IMR-90 (cell line): Measurements from ENCODE around the gene CYP1A2. TPM values are rescaled to one million over a fixed set of nuclear protein-coding genes. Genes with fewer than 3 reads are reported as not detected.

Source experiments
- ATAC-seq: fragments of 200-7000 bp; cut with Tn5 transposase; 2 replicates; pipeline ENCODE4 v1.9.1; 2020; ENCODE audit warnings: low read depth, mild to moderate bottlenecking, moderate library complexity
- BruUV-seq: library from RNA; stranded (reverse); fragments of 400-500 nt; replicated peaks from 2 replicates; lab custom pipeline; 2021; lab: Mats Ljungman, UMichigan
- CTCF ChIA-PET: fragments of 300-600 bp; formaldehyde crosslinking; extraction: SDS; loops from one replicate; lab custom pipeline; 2021; ENCODE audit warnings: antibody characterized with exemption; lab: Yijun Ruan, JAX
- POLR2A ChIA-PET: fragments of 300-600 bp; sonication (Branson Sonifier 250); formaldehyde crosslinking; loops from one replicate; lab custom pipeline; 2022; ENCODE audit warnings: antibody characterized with exemption; ENCODE audit not compliant: unreplicated experiment; lab: Charles Lee
- DNase-seq: peaks from one replicate; pipeline ENCODE4 v3.0.0; 2013
- H2AFZ ChIP-seq: replicated peaks from 2 replicates; pipeline ENCODE3; 2013; ENCODE audit warnings: low read length, mild to moderate bottlenecking; ENCODE audit not compliant: poor library complexity
- H2AK5ac ChIP-seq: 2 replicates; pipeline ENCODE4 v1.6.1; 2013; ENCODE audit warnings: low read depth, low read length, inconsistent platforms
- H2AK9ac ChIP-seq: replicated peaks from 2 replicates; pipeline ENCODE3; 2013; ENCODE audit warnings: mild to moderate bottlenecking, low read depth, low read length, moderate library complexity; ENCODE audit not compliant: poor library complexity
- H2BK120ac ChIP-seq: 2 replicates; pipeline ENCODE4 v1.6.1; 2013; ENCODE audit warnings: low read depth, low read length, inconsistent platforms
- H2BK15ac ChIP-seq: 3 replicates; pipeline ENCODE4 v1.6.1; 2013; ENCODE audit warnings: low read depth, low read length, inconsistent platforms
- H2BK20ac ChIP-seq: 2 replicates; pipeline ENCODE4 v1.6.1; 2013; ENCODE audit warnings: low read depth, mild to moderate bottlenecking, inconsistent platforms, low read length, moderate library complexity
- H2BK5ac ChIP-seq: 2 replicates; pipeline ENCODE4 v1.6.1; 2013; ENCODE audit warnings: mild to moderate bottlenecking, low read depth, low read length, inconsistent platforms; ENCODE audit not compliant: poor library complexity, severe bottlenecking
- H3K14ac ChIP-seq: replicated peaks from 2 replicates; pipeline ENCODE4 v1.6.1; 2013; ENCODE audit warnings: low read depth, low read length, inconsistent platforms
- H3K18ac ChIP-seq: 2 replicates; pipeline ENCODE4 v1.6.1; 2013; ENCODE audit warnings: low read depth, low read length, control low read depth
- H3K23ac ChIP-seq: 2 replicates; pipeline ENCODE4 v1.6.1; 2013; ENCODE audit warnings: low read depth, low read length, inconsistent platforms
- H3K27ac ChIP-seq: 2 replicates; pipeline ENCODE4 v1.5.1; 2013; ENCODE audit warnings: mild to moderate bottlenecking, control low read depth, low read length; ENCODE audit not compliant: insufficient read depth
- H3K27me3 ChIP-seq: 2 replicates; pipeline ENCODE4 v1.6.1; 2013; ENCODE audit warnings: low read length; ENCODE audit not compliant: control insufficient read depth, insufficient read depth
- H3K36me3 ChIP-seq: 2 replicates; pipeline ENCODE4 v1.6.1; 2013; ENCODE audit warnings: low read length, mixed read lengths; ENCODE audit not compliant: control insufficient read depth, insufficient read depth
- H3K4ac ChIP-seq: 2 replicates; pipeline ENCODE4 v1.6.1; 2013; ENCODE audit warnings: low read depth, low read length, inconsistent platforms
- H3K4me1 ChIP-seq: 2 replicates; pipeline ENCODE4 v1.6.1; 2013; ENCODE audit warnings: low read length, mixed read lengths; ENCODE audit not compliant: control insufficient read depth, insufficient read depth
- H3K4me2 ChIP-seq: 2 replicates; pipeline ENCODE4 v1.6.1; 2013; ENCODE audit warnings: low read depth, mild to moderate bottlenecking, control low read depth, low read length, moderate library complexity
- H3K4me3 ChIP-seq: 2 replicates; pipeline ENCODE4 v1.5.1; 2013; ENCODE audit warnings: low read depth, mild to moderate bottlenecking, control low read depth, low read length, moderate library complexity; ENCODE audit not compliant: insufficient read depth
- H3K56ac ChIP-seq: 2 replicates; pipeline ENCODE4 v1.6.1; 2013; ENCODE audit warnings: low read length, inconsistent platforms; ENCODE audit not compliant: insufficient read depth; ENCODE audit errors: extremely low read depth
- H3K79me1 ChIP-seq, 2 experiments: 2 replicates each; pipeline ENCODE4 v1.6.1; 2013; ENCODE audit warnings: low read length in 2 of 2, inconsistent platforms in 1 of 2, low read depth in 1 of 2
- H3K9ac ChIP-seq: 2 replicates; pipeline ENCODE4 v1.6.1; 2013; ENCODE audit warnings: low read depth, low read length, control low read depth
- H3K9me1 ChIP-seq: 2 replicates; pipeline ENCODE4 v1.6.1; 2013; ENCODE audit warnings: low read length, inconsistent platforms; ENCODE audit not compliant: insufficient read depth
- H3K9me3 ChIP-seq: 2 replicates; pipeline ENCODE4 v1.6.1; 2013; ENCODE audit warnings: low read length; ENCODE audit not compliant: control insufficient read depth, insufficient read depth
- H4K20me1 ChIP-seq: 2 replicates; pipeline ENCODE4 v1.6.1; 2013; ENCODE audit warnings: low read length, inconsistent platforms; ENCODE audit not compliant: insufficient read depth
- H4K5ac ChIP-seq: 2 replicates; pipeline ENCODE4 v1.6.1; 2013; ENCODE audit warnings: mild to moderate bottlenecking, low read depth, low read length, control low read depth
- H4K8ac ChIP-seq, 2 experiments: 2 replicates each; pipeline ENCODE4 v1.6.1; 2013; ENCODE audit warnings: low read depth in 2 of 2, low read length in 2 of 2, control low read depth in 1 of 2, inconsistent platforms in 1 of 2
- H4K91ac ChIP-seq: 2 replicates; pipeline ENCODE4 v1.6.1; 2013; ENCODE audit warnings: low read depth, low read length, inconsistent platforms; ENCODE audit not compliant: insufficient read depth
- BHLHE40 ChIP-seq: fragments of 150-350 bp; IDR thresholded peaks from 2 replicates; pipeline ENCODE4 v1.6.1; 2016; ENCODE audit warnings: mild to moderate bottlenecking, low read depth, low read length
- CEBPB ChIP-seq: IDR thresholded peaks from 2 replicates; pipeline ENCODE4 v1.6.1; 2012; ENCODE audit warnings: low read depth, low read length, improper control_type of control experiment
- CHD1 ChIP-seq: IDR thresholded peaks from 2 replicates; pipeline ENCODE4 v1.6.1; 2012; ENCODE audit warnings: low read depth, low read length, improper control_type of control experiment
- FOS ChIP-seq: fragments of 150-350 bp; IDR thresholded peaks from 2 replicates; pipeline ENCODE4 v1.6.1; 2016; ENCODE audit warnings: low read depth, low read length
- MAFK ChIP-seq: IDR thresholded peaks from 2 replicates; pipeline ENCODE4 v1.6.1; 2012; ENCODE audit warnings: low read depth, low read length, improper control_type of control experiment
- MAZ ChIP-seq: IDR thresholded peaks from 2 replicates; pipeline ENCODE4 v1.6.1; 2012; ENCODE audit warnings: low read depth, mild to moderate bottlenecking, low read length, improper control_type of control experiment, moderate library complexity, borderline replicate concordance
- MXI1 ChIP-seq: IDR thresholded peaks from 2 replicates; pipeline ENCODE4 v1.6.1; 2012; ENCODE audit warnings: low read depth, mild to moderate bottlenecking, low read length, moderate library complexity, borderline replicate concordance
- NFE2L2 ChIP-seq: fragments of 150-350 bp; IDR thresholded peaks from 2 replicates; pipeline ENCODE4 v1.6.1; 2016; ENCODE audit warnings: low read depth, mild to moderate bottlenecking, low read length
- POLR2A ChIP-seq: IDR thresholded peaks from 2 replicates; pipeline ENCODE4 v1.6.1; 2012; ENCODE audit warnings: mild to moderate bottlenecking, low read depth, low read length
- RAD21 ChIP-seq: IDR thresholded peaks from 2 replicates; pipeline ENCODE4 v1.6.1; 2012; ENCODE audit warnings: low read length, improper control_type of control experiment
- RCOR1 ChIP-seq: IDR thresholded peaks from 2 replicates; pipeline ENCODE4 v1.6.1; 2012; ENCODE audit warnings: mild to moderate bottlenecking, low read length, improper control_type of control experiment; ENCODE audit not compliant: insufficient replicate concordance
- RFX5 ChIP-seq: IDR thresholded peaks from 2 replicates; pipeline ENCODE4 v1.8.0; 2012; ENCODE audit warnings: low read depth, mild to moderate bottlenecking, low read length, moderate library complexity
- SMC3 ChIP-seq: fragments of 150-350 bp; IDR thresholded peaks from 2 replicates; pipeline ENCODE4 v1.6.1; 2016; ENCODE audit warnings: low read depth, mild to moderate bottlenecking, antibody characterized with exemption, low read length, moderate library complexity
- WGBS, 2 experiments: methylation state at CpG; one replicate each; pipeline versions ENCODE4 v1.1.5 to v1.1.7; 2013; ENCODE audit warnings: missing lambda C conversion rate in 2 of 2; ENCODE audit not compliant: insufficient read length in 1 of 2; ENCODE audit errors: extremely low coverage in 2 of 2; 5-methylcytosine and 5-hydroxymethylcytosine counted together
- dilution Hi-C: fragments of 300-500 bp; cut with HindIII; formaldehyde crosslinking; loops from one replicate; pipeline ENCODE4 v1.14.3; 2018; ENCODE audit warnings: low sequenced_read_pairs; ENCODE audit not compliant: unreplicated experiment
- in situ Hi-C: fragments of 300-500 bp; cut with MboI; formaldehyde crosslinking; loops from 3 replicates; pipeline ENCODE4 v1.14.3; 2019; ENCODE audit warnings: low sequenced_read_pairs, inconsistent platforms, mixed read lengths
- intact Hi-C: fragments of 100-400 bp; cut with micrococcal nuclease; formaldehyde crosslinking; loops from 2 replicates; pipeline ENCODE4 v1.10.0; 2022
- polyA plus RNA-seq, 3 experiments: library from polyadenylated mRNA; depleted of rRNA; stranded (reverse); fragments of >200 nt; gene quantifications; 2 replicates each; pipeline ENCODE4 v1.2.3, GENCODE V29; 2012; ENCODE audit warnings: low replicate concordance in 1 of 3
- total RNA-seq: library from RNA; depleted of rRNA; stranded (reverse); fragments of >200 nt; gene quantifications from 2 replicates; pipeline ENCODE4 v1.2.3, GENCODE V29; 2012
- TF ChIP-seq, protein P1 (sequence below): fragments of 150-350 bp; IDR thresholded peaks from 2 replicates; pipeline ENCODE4 v1.6.1; 2017; ENCODE audit warnings: mild to moderate bottlenecking, antibody characterized with exemption, low read length, low read depth
- TF ChIP-seq, protein P2 (sequence below): conservative IDR thresholded peaks from 2 replicates; pipeline ENCODE4 v1.5.1; 2012; ENCODE audit warnings: mild to moderate bottlenecking, low read depth, low read length, improper control_type of control experiment
- TF ChIP-seq, protein P3 (sequence below): fragments of 150-350 bp; IDR thresholded peaks from 2 replicates; pipeline ENCODE4 v1.6.1; 2016; ENCODE audit warnings: low read depth, mild to moderate bottlenecking, low read length, moderate library complexity, borderline replicate concordance

Gene CYP1A2
- total and polyA plus RNA-seq, 2 of the 4 experiments (the other 2 are of a cell fraction), result not detected

DNA sequence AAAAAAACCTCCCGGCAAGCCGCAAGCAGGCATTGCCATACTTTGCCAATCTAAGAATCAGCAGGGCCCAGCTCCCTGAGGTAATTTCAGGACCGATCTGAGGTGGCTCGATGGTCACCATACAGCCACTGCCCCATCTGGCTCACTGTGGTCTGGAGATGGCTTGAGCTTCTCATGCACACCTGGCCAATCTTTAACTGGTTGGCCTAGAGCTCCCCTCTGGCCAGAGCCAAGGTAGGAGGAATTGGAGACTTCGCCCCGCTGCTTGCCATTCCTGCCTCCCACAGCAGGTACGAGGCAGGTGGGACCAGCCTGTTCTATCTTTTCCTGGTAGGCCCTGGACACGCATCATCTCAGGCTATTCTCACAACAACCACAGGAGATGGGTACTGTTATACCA, 10.1 kb downstream of the CYP1A2 start:
- Histone ChIP-seq H2BK5ac (no peak overlapping the region), H3K14ac (no peak overlapping the region), H3K9ac (no peak overlapping the region), H3K56ac (no peak overlapping the region), H3K9me1 (no peaks in the 10 kb centered on the region), H2AK9ac (no peak overlapping the region), H3K4ac (no peak overlapping the region), H3K4me3 (no peak overlapping the region), H4K20me1 (no peaks in the 10 kb centered on the region), H2BK120ac (no peak overlapping the region), H3K27ac (no peak overlapping the region), H2BK15ac (no peak overlapping the region), H3K18ac (no peak overlapping the region), H3K4me2 (no peak overlapping the region), H3K23ac (no peak overlapping the region), H4K91ac (no peak overlapping the region), H3K9me3 (0 out of 2 replicates have a peak, but pooled peaks cover 2% of the 10 kb centered on the region), H2AFZ (peak overlapping the region; percentile 58), H3K4me1 (no peaks in the 10 kb centered on the region), H3K79me1 (no peaks in the 10 kb centered on the region), H2AK5ac (no peak overlapping the region), H4K5ac (no peak overlapping the region), H3K36me3 (no peaks in the 10 kb centered on the region), H3K27me3 (peaks cover 38% of the 10 kb centered on the region), H4K8ac (no peak overlapping the region), H2BK20ac (no peak overlapping the region)
- WGBS, 2 experiments, result no CpG with 5 or more reads among the region's 8 CpGs
- dilution Hi-C loops (no loop called here), intact Hi-C loops (loop anchor here (10.0 kb wide), 1 partner anchor 64 kb away; the partner anchor contains the start of gene EDC3), in situ Hi-C loops (no loop called here)
- TF ChIP-seq MAZ (no peak), RCOR1 (no peak), BHLHE40 (no peak), RAD21 (no peak), CHD1 (no peak), SMC3 (no peak), NFE2L2 (no peak), MAFK (no peak), POLR2A (no peak), CEBPB (no peak), MXI1 (no peak), RFX5 (no peak), FOS (no peak)
- TF ChIP-seq, protein P1, sequence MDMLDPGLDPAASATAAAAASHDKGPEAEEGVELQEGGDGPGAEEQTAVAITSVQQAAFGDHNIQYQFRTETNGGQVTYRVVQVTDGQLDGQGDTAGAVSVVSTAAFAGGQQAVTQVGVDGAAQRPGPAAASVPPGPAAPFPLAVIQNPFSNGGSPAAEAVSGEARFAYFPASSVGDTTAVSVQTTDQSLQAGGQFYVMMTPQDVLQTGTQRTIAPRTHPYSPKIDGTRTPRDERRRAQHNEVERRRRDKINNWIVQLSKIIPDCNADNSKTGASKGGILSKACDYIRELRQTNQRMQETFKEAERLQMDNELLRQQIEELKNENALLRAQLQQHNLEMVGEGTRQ, result no peak
- TF ChIP-seq, protein P2, sequence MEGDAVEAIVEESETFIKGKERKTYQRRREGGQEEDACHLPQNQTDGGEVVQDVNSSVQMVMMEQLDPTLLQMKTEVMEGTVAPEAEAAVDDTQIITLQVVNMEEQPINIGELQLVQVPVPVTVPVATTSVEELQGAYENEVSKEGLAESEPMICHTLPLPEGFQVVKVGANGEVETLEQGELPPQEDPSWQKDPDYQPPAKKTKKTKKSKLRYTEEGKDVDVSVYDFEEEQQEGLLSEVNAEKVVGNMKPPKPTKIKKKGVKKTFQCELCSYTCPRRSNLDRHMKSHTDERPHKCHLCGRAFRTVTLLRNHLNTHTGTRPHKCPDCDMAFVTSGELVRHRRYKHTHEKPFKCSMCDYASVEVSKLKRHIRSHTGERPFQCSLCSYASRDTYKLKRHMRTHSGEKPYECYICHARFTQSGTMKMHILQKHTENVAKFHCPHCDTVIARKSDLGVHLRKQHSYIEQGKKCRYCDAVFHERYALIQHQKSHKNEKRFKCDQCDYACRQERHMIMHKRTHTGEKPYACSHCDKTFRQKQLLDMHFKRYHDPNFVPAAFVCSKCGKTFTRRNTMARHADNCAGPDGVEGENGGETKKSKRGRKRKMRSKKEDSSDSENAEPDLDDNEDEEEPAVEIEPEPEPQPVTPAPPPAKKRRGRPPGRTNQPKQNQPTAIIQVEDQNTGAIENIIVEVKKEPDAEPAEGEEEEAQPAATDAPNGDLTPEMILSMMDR, result no peak
- TF ChIP-seq, protein P3, sequence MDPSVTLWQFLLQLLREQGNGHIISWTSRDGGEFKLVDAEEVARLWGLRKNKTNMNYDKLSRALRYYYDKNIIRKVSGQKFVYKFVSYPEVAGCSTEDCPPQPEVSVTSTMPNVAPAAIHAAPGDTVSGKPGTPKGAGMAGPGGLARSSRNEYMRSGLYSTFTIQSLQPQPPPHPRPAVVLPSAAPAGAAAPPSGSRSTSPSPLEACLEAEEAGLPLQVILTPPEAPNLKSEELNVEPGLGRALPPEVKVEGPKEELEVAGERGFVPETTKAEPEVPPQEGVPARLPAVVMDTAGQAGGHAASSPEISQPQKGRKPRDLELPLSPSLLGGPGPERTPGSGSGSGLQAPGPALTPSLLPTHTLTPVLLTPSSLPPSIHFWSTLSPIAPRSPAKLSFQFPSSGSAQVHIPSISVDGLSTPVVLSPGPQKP, result no peak
- CTCF ChIA-PET, result interaction anchor here (0.5 to 2.8 kb wide), 3 partner anchors 10 to 396 kb away, joined by 3 to 7 read pairs (median 3); no protein-coding TSS in a partner anchor
- DNase-seq, result no peak
- POLR2A ChIA-PET, result interaction anchor here (0.5 kb wide), 1 partner anchor 120 kb away, joined by 8 read pairs; no protein-coding TSS in a partner anchor
- no peak for ATAC-seq
- no TSS peak for BruUV-seq
